ENCODE measurements around the gene VPS9D1. TPM values are rescaled to one million over a fixed set of nuclear protein-coding genes. Genes with fewer than 3 reads are reported as not detected.
"Not testable (repeated sequence)": the region's sequence is repeated elsewhere in the genome, so short reads cannot be mapped to it uniquely, and the experiment has no call there.

VPS9D1 gene
- total and polyA plus RNA-seq, 3 donors from 2014 or later, result 22.4 to 26.9 (median 25.0) TPM

DNA sequence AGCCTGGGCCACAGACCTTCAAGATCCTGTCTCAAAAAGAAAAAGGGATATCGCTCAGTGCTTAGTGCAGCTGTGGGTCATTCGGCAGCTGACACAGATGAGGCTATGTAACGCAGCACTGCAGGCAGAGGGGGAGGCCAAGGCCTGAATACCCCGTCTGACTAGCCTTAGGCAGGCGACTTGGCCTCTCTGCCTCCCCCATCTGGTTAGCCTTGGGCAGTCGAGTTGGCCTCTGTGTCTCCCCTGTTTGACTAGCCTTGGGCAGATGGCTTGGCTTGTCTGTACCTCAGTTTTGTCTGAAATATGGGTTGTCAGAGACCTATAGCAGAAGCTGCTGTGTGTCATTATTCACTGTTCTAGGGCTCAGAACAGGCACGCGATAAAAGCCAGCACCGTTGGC is 53.1 kb downstream of the VPS9D1 start:
- no peak overlapping the region for H3K4me3 ChIP-seq
- WGBS, 2 donors, result 80% methylated on average over 9 of the region's 9 CpGs
- H3K36me3 ChIP-seq (ENCODE audit: low read depth, missing control alignments), result no peaks in the 10 kb centered on the region
- no peaks in the 10 kb centered on the region for H3K27me3 ChIP-seq
- intact Hi-C loops (cut with DNase I; ENCODE audit: low total_unique reads), result no loop called here
- TF ChIP-seq, protein P1, sequence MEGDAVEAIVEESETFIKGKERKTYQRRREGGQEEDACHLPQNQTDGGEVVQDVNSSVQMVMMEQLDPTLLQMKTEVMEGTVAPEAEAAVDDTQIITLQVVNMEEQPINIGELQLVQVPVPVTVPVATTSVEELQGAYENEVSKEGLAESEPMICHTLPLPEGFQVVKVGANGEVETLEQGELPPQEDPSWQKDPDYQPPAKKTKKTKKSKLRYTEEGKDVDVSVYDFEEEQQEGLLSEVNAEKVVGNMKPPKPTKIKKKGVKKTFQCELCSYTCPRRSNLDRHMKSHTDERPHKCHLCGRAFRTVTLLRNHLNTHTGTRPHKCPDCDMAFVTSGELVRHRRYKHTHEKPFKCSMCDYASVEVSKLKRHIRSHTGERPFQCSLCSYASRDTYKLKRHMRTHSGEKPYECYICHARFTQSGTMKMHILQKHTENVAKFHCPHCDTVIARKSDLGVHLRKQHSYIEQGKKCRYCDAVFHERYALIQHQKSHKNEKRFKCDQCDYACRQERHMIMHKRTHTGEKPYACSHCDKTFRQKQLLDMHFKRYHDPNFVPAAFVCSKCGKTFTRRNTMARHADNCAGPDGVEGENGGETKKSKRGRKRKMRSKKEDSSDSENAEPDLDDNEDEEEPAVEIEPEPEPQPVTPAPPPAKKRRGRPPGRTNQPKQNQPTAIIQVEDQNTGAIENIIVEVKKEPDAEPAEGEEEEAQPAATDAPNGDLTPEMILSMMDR (IDR thresholded peaks at IDR 0.05), result no peak
- no peak for TF ChIP-seq POLR2A (IDR thresholded peaks at IDR 0.05)
- no peak overlapping the region for H3K27ac ChIP-seq
- no peaks in the 10 kb centered on the region for H3K9me3 ChIP-seq
- DNase-seq, result no peak
- H3K4me1 ChIP-seq, result no peaks in the 10 kb centered on the region

GRCh38 chr16:89667000-89667399 is 53.7 kb downstream of the VPS9D1 start:
- H3K36me3 ChIP-seq (ENCODE audit: low read depth, missing control alignments); H3K4me1 ChIP-seq; H3K27me3 ChIP-seq; intact Hi-C loops (cut with DNase I; ENCODE audit: low total_unique reads); H3K9me3 ChIP-seq; H3K4me3 ChIP-seq; H3K27ac ChIP-seq: not testable (repeated sequence)
- 57 to 59% methylated on average over 4 to 7 of the region's 7 CpGs for WGBS, 2 donors
- TF ChIP-seq, protein P1 (IDR thresholded peaks at IDR 0.05), result peak in 1 of 3 experiments; percentile 34
- peak; percentile 46 for DNase-seq

GRCh38 chr16:89664238-89664637 is 56.5 kb downstream of the VPS9D1 start:
- H3K27ac ChIP-seq; H3K27me3 ChIP-seq; H3K4me3 ChIP-seq; intact Hi-C loops (cut with DNase I; ENCODE audit: low total_unique reads); DNase-seq; H3K4me1 ChIP-seq; H3K9me3 ChIP-seq; H3K36me3 ChIP-seq (ENCODE audit: low read depth, missing control alignments): not testable (repeated sequence)
- WGBS, 2 donors, result 73 to 79% methylated on average over 11 of the region's 11 CpGs

GRCh38 chr16:89661215-89661614 is 59.5 kb downstream of the VPS9D1 start:
- no peak overlapping the region for H3K4me3 ChIP-seq
- H3K9me3 ChIP-seq, result no peaks in the 10 kb centered on the region
- no peak overlapping the region for H3K27ac ChIP-seq
- intact Hi-C loops (cut with DNase I; ENCODE audit: low total_unique reads), result no loop called here
- peaks cover 13% of the 10 kb centered on the region for H3K4me1 ChIP-seq
- 89 to 90% methylated on average over 9 of the region's 9 CpGs for WGBS, 2 donors
- TF ChIP-seq, protein P1 (IDR thresholded peaks at IDR 0.05), result no peak
- TF ChIP-seq POLR2A (IDR thresholded peaks at IDR 0.05), result no peak
- no peak for DNase-seq
- H3K27me3 ChIP-seq, result no peaks in the 10 kb centered on the region
- H3K36me3 ChIP-seq (ENCODE audit: low read depth, missing control alignments), result no peaks in the 10 kb centered on the region

DNA sequence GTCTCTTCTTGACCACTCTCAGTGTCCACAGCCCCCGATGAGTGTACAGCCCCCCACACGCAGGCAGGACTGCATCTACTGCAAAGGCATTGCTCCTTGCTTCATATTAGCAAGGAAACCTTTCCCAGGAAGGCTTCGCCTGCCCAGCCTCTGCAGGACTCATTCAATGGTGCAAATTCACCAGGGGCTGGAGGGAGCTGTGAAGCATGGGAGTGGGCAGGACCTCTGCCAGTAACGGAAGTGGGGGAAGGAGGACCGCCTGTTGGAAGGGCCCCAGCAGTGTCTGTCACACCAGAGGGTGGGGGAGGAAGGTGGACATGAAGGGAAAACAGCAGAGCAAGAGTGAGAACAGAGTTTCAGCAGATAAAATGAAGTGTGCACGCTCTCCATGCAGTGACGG is 60.6 kb downstream of the VPS9D1 start:
- Histone ChIP-seq H3K27ac (no peak overlapping the region), H3K4me3 (no peak overlapping the region), H3K9me3 (no peaks in the 10 kb centered on the region), H3K36me3 (ENCODE audit: low read depth, missing control alignments) (no peaks in the 10 kb centered on the region), H3K4me1 (peaks cover 13% of the 10 kb centered on the region), H3K27me3 (no peaks in the 10 kb centered on the region)
- DNase-seq, result no peak
- TF ChIP-seq, protein P1 (IDR thresholded peaks at IDR 0.05), result no peak
- TF ChIP-seq POLR2A (IDR thresholded peaks at IDR 0.05), result no peak
- intact Hi-C loops (cut with DNase I; ENCODE audit: low total_unique reads), result no loop called here
- 86 to 95% methylated on average over 7 of the region's 7 CpGs for WGBS, 2 donors
